UCSD-AML1 (cell line): Measurements from ENCODE around the gene TMCO6.

Experiments
- DNase-seq: peaks from one replicate; lab custom pipeline; 2025; ENCODE audit not compliant: unreplicated experiment; lab: John Stamatoyannopoulos, UW

TMCO6 gene

DNA sequence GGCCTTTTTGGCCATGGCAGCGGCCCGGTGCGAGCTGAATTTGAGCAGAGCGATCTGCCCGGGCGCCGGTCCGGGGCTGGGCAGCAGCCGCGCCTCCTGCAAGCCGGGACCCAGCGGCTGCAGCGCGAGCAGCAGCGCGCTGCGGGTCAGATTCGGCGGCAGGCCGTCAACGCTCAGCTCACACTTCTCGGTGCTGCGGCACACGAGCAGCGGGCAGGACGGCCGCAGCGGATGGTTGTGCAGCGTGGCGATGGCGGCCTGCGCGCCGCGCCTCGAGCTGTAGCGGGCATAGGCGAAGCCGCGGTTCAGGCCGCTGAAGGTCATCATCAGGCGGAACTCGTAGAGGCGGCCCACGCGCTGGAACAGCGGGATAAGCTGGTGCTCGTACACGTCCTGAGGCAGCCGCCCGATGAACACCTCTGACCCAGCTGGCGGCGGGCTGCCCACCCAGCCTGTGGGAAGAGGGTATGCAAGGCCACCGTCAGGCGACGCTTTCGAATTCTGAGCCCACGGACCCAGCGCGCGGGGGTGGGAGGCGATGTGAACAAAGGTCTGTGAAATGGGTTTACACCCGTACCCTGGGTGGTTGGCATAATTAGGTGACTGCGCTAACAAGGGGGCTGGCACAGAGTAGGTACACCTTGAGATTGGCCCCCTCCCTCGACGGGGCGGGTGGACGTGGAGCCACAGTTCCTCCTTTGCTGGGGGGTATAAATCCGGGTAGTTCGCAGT lies 33.4 kb downstream of the TMCO6 start:
- no peak for DNase-seq

DNA sequence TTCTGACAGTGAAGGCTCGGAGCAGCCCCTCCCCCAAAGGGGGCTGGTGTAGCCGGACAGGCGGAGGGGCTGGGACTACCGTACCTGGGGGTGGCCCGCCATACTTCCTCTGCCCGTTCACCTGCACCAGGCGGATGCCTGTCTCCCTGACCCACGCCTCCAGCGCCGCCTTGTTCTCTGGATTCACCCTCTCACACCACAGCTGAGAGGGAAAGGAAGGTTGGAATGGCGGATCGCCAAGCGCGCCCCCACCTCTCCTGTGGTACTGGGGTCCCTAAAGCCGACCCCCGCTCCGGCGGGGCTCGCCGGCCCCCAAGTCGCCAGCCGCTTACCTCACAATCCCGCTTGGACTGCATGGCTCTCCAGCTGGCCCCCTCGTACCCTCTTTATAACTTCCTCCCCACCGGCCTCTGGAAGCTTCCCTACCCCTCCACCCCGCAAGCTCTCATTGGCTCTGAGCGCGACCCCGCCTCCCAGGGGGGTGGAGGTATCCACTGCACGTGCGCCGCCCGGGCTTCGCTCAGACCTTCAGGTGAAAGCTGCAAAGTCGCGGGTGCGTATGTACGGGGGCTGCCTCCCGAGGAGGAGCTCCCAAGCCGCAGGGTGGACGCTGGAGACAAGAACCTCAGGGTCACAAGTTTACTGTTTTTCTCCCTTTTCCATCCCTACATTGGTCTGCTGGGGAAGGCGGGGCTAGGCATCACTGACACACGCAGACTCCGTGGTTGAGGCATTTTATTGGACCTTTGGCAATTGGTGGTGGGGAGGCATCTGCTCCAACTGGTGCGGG lies 34.1 kb downstream of the TMCO6 start, which contains the start of gene DND1:
Gene DND1, minus strand, starts transcription at position 390 of the 790 bp plus-strand sequence. Its CDS starts 34 bp downstream, at position 356.
- no peak for DNase-seq

DNA sequence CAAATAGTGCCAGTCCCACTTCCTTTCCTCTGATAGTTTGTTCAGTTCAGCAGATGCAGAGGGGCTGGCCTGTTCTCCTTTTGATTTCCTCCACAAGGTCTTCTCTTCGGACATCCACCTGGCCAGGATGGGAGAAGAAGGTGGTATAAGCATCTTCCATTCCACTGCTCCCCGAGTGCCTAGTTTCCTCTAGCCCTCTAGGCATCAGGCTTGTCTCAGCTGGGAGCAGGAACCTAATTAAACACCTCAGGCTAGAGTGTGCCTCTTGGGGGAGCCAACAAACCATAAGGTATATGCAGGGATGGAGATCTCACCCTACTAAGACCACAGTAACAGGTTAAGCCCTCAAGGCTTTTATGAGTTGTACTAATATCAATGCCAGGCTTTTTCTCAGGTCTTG lies 35.0 kb downstream of the TMCO6 start:
- no peak for DNase-seq

DNA sequence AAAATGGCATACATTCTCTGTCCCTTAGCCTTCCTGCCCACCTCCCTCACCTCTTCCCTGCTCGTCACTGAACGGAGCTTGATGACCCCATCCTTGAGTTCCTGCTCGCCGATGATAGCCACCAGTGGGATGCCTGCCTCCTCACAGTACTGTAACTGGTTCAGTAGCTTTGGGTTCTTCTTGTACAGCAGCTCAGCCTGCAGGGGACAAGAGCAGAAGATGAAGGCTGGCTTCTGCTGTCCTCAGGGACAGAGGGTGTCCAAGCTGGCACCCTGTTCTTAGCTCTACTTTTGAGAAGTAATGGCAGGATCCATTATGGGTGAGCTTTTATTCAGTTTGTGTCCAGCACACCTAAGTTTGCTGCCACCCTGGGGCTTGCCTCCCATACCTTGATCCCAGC lies 35.4 kb downstream of the TMCO6 start:
- DNase-seq = no peak

DNA sequence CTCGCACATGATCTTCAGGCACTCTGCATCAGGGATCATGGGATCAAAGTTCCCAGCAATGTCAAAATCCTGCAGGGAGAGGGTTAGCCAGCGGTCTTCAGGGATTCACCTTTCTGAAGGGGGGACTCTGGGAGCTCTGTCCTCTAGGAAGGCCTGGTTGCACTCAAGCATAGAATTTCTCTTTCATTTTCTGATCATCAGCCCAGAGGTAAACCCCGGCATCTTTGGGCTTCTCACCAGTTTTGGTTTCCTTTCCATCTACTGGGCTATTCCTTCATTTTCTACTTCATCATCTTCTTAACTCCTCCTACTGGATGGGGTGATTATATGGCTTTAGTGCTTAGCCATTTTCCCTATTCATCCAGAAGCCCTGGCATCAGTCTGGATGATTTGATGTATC lies 38.7 kb downstream of the TMCO6 start:
- no peak for DNase-seq

DNA sequence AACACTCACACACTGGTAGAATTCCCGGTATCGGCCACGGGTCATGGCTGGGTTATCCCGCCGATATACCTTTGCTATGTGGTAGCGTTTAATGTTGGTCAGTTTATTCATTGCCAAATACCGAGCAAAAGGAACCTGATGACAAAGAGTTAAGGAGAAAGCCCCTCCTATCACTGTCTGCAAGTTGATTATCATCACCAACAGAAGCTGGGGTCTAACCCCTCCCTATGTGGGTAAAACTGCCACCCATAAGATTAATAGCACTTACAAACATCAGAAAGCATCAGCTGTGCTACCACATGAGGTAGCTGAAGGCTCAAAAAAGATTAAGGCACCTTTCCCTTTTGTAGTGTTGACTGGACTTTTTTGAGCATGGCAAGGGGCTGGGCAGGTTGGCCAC lies 39.7 kb downstream of the TMCO6 start:
- DNase-seq = no peak

DNA sequence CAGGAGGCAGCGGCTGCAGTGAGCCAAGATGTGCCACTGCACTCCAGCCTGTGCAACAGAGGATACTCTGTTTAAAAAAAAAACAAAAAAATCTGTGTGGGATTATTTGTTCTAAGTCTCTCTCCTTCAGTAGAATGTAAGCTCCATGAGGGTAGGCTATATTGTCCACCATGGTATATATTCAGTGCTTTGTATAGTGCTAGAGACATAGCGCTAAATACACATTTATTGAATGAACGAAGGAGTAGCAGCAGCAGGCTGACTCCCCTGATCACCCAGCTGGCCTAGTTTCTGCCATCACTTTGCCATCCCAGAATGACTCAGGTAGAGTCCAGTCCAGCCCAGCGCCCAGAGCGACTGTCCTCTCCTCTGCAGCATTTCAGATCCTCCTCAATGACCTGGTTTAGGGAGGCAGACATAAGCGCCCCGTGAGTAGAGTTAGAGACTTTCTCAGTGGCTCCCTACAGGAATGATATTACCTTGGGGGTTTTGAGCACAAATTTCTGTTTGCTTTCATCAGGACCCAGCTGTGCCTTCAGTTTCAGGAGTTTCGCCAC lies 51.2 kb downstream of the TMCO6 start:
- DNase-seq = no peak

DNA sequence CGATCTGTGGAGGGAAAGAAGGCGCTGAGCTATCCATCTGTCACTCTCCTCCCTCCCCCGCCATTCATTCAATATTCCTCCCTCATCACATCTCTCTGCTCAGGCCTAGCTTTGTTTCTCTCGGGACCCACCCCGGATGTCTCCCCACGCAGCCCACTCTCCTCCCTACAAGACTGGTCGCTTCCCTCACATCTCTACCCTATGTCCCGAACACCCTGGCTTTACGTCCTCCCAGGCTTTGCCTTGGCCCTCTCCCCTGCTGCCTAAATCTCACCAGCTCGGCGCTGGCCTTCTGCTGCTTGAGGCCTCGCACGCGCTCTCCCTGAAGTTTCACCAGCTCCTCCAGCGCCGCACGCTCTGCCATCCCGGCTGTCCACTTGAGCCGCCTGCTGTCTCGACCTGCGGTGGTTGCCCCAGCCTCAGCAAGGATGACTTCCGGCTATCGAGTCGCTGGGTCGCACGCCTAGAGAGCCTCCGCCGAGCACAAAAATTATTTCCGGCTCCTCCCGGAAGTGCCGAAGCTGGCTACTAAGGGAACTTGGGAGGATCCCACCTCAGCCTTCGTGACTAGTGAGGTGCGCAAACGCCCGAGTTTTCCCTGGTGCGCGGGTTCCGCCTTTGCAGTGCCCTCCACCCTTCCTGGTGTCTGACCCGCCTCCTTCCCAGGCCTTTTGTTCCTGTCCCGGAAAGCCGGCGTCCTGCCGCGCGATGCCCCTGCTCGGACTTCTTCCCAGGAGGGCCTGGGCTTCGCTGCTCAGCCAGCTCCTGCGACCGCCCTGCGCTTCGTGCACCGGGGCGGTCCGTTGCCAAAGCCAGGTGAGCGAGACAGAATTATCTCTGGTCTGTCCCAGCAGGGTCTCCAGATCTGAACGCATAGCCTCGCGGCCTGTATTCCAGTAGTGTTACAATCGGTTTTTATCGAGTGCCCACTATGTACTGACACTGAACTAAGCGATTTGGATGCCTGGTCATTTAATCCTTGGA lies 52.0 kb downstream of the TMCO6 start, which contains the start of the genes HARS1 and HARS2:
Gene HARS1, minus strand, starts transcription at position 430 of the 984 bp plus-strand sequence. Its CDS starts 66 bp downstream, at position 364.
Gene HARS2, plus strand, starts transcription at position 515 of the 984 bp plus-strand sequence. Its CDS starts 194 bp downstream, at position 709.
- DNase-seq = peak; percentile 92

DNA sequence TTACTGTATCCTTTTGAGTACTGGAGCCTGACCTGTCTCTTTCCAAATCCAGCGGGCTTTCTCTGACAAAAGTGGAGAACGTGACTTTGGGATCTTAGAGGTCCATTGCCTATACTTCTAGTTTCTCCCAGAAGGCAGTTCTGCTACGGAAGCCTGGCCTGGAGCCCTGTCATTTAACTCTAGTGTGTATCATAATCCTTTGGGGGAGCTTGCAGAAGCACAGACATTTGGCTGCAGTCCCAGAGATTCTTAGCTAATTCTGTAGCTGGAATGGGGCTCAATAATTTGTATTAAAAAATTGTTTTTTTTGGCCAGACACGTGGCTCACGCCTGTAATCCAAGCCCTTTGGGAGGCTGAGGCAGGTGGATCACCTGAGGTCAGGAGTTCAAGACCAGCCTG lies 55.0 kb downstream of the TMCO6 start:
- DNase-seq = no peak
